NCI-H1694 (cell line): ENCODE results near the gene ESYT3.
"Not testable (repeated sequence)": the region's sequence is repeated elsewhere in the genome, so short reads cannot be mapped to it uniquely, and the experiment has no call there.

Experiments
- DNase-seq: peaks from one replicate; lab custom pipeline; 2025; lab: John Stamatoyannopoulos, UW

The ESYT3 gene

GRCh38 chr3:138408751-138409570 lies 25.5 kb upstream of the ESYT3 start:
- DNase-seq: no peak

- DNase-seq: no peak
Measured at GRCh38 chr3:138412821-138413551, 21.4 kb upstream of the ESYT3 start.

GRCh38 chr3:138416236-138416635 lies 18.2 kb upstream of the ESYT3 start:
- DNase-seq: not testable (repeated sequence)

- DNase-seq: peak; percentile 85
Measured at GRCh38 chr3:138417559-138417982, 16.8 kb upstream of the ESYT3 start.

GRCh38 chr3:138418601-138419206 lies 15.7 kb upstream of the ESYT3 start:
- no peak for DNase-seq

GRCh38 chr3:138423316-138423715 lies 11.1 kb upstream of the ESYT3 start:
- no peak for DNase-seq

GRCh38 chr3:138424323-138424722 lies 10.1 kb upstream of the ESYT3 start:
- DNase-seq: no peak

GRCh38 chr3:138426211-138426610 lies 8.2 kb upstream of the ESYT3 start:
- DNase-seq: peak; percentile 10

GRCh38 chr3:138426754-138427153 lies 7.7 kb upstream of the ESYT3 start:
- DNase-seq: not testable (repeated sequence)

- DNase-seq: no peak
Measured at GRCh38 chr3:138429665-138430064, 4.8 kb upstream of the ESYT3 start.

- DNase-seq: no peak
Measured at GRCh38 chr3:138432576-138433240, 1.7 kb upstream of the ESYT3 start.

- no peak for DNase-seq
Measured at GRCh38 chr3:138433892-138434275, 532 bp upstream of the ESYT3 start.

GRCh38 chr3:138434875-138435772 lies 708 bp downstream of the ESYT3 start:
- no peak for DNase-seq

GRCh38 chr3:138435840-138436239 lies 1.4 kb downstream of the ESYT3 start:
- DNase-seq: no peak

GRCh38 chr3:138437281-138437680 lies 2.9 kb downstream of the ESYT3 start:
- DNase-seq: no peak

- no peak for DNase-seq
Measured at GRCh38 chr3:138438896-138439295, 4.5 kb downstream of the ESYT3 start.

- no peak for DNase-seq
Measured at GRCh38 chr3:138439646-138440045, 5.2 kb downstream of the ESYT3 start.

GRCh38 chr3:138440121-138440521 lies 5.7 kb downstream of the ESYT3 start:
- DNase-seq: no peak

GRCh38 chr3:138440596-138440995 lies 6.2 kb downstream of the ESYT3 start:
- DNase-seq: no peak

- DNase-seq: no peak
Measured at GRCh38 chr3:138441256-138441655, 6.8 kb downstream of the ESYT3 start.

GRCh38 chr3:138441742-138442141 lies 7.3 kb downstream of the ESYT3 start:
- no peak for DNase-seq
